GM21360 (cell line): Measurements from ENCODE around the gene TRIM56.
A peak's percentile ranks its signal among the peaks of the same experiment; 100 is the strongest.
"Not testable (repeated sequence)": the region's sequence is repeated elsewhere in the genome, so short reads cannot be mapped to it uniquely, and the experiment has no call there.

Experiments used
- ATAC-seq: cut with Tn5 transposase; IDR thresholded peaks from one replicate; pipeline ENCODE4 v1.9.1; 2021; ENCODE audit warnings: mild to moderate bottlenecking, moderate library complexity; ENCODE audit not compliant: unreplicated experiment

TRIM56 gene, protein sequence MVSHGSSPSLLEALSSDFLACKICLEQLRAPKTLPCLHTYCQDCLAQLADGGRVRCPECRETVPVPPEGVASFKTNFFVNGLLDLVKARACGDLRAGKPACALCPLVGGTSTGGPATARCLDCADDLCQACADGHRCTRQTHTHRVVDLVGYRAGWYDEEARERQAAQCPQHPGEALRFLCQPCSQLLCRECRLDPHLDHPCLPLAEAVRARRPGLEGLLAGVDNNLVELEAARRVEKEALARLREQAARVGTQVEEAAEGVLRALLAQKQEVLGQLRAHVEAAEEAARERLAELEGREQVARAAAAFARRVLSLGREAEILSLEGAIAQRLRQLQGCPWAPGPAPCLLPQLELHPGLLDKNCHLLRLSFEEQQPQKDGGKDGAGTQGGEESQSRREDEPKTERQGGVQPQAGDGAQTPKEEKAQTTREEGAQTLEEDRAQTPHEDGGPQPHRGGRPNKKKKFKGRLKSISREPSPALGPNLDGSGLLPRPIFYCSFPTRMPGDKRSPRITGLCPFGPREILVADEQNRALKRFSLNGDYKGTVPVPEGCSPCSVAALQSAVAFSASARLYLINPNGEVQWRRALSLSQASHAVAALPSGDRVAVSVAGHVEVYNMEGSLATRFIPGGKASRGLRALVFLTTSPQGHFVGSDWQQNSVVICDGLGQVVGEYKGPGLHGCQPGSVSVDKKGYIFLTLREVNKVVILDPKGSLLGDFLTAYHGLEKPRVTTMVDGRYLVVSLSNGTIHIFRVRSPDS

DNA sequence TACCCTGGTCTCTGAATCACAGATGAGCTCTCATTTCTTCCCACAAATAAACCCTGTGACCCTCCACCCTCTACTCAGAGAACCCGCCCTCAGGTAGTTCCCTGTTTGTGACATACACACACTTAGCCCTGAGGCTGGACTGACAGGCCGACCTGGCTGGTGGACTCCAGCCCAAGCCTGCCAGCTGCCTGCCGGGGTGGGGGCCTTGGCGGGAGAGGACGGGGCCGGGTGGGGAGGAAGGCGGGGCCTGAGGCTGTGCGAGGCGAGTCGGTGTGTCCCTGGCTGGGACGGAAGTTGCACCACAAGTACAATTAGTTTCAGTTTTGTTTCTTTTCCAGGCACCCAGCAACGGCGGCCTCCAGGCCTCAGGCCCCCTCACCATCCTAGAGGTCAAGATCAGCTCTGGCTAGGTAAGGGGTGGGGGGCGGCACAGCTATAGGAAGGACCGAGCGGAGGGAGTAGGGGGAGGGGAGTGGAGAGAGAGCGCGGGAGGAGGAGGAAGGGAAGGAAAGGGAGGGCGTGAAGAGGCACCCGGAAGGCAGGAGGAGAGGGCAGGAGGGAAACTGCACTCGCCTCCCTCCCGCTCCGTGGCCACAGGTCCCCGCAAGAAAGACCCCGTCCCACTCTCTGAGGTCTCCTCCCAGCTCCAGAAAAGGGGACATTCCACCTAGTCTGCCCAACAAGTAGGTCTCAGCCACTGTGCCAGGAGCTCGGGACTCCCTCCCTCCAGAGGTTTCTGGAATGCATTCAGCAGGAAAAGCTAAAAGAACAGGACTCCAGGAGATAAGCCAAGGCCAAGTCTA lies at the start of gene TRIM56:
Gene TRIM56 (plus strand): TSS at position 320 of the 803 bp plus-strand sequence. CDS start 1,832 bp downstream, outside the sequence.
- peak; percentile 70 for ATAC-seq

DNA sequence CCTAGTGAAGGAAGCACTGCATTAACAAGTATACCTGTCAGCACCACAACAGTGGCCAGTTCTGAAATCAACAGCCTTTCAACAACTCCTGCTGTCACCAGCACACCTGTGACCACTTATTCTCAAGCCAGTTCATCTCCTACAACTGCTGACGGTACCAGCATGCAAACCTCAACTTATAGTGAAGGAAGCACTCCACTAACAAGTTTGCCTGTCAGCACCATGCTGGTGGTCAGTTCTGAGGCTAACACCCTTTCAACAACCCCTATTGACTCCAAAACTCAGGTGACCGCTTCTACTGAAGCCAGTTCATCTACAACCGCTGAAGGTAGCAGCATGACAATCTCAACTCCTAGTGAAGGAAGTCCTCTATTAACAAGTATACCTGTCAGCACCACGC lies 49.3 kb upstream of the TRIM56 start:
- ATAC-seq: no peak

DNA sequence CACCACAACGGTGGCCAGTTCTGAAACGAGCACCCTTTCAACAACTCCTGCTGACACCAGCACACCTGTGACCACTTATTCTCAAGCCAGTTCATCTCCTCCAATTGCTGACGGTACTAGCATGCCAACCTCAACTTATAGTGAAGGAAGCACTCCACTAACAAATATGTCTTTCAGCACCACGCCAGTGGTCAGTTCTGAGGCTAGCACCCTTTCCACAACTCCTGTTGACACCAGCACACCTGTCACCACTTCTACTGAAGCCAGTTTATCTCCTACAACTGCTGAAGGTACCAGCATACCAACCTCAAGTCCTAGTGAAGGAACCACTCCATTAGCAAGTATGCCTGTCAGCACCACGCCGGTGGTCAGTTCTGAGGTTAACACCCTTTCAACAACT lies 44.0 kb upstream of the TRIM56 start:
- not testable (repeated sequence) for ATAC-seq

DNA sequence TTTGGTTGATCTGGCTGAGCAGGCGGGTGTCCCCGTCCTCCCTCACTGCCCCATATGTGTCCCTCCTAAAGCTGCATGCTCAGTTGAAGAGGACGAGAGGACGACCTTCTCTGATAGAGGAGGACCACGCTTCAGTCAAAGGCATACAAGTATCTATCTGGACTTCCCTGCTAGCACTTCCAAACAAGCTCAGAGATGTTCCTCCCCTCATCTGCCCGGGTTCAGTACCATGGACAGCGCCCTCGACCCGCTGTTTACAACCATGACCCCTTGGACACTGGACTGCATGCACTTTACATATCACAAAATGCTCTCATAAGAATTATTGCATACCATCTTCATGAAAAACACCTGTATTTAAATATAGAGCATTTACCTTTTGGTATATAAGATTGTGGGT lies 26.9 kb upstream of the TRIM56 start:
- no peak for ATAC-seq

DNA sequence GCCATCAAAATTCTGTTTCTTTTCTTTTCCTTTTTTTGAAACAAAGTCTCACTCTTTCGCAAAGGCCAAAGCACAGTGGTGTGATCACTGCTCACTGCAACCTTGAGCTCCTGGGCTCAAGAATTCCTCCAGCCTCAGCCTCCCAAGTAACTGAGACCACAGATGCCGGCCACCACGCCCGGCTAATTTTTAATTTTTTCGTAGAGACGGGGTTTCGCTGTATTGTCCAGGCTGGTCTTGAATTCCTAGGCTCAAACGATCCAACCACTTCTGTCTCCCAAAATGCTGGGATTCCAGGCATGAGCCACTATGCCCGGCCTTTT lies 25.7 kb upstream of the TRIM56 start:
- no peak for ATAC-seq

DNA sequence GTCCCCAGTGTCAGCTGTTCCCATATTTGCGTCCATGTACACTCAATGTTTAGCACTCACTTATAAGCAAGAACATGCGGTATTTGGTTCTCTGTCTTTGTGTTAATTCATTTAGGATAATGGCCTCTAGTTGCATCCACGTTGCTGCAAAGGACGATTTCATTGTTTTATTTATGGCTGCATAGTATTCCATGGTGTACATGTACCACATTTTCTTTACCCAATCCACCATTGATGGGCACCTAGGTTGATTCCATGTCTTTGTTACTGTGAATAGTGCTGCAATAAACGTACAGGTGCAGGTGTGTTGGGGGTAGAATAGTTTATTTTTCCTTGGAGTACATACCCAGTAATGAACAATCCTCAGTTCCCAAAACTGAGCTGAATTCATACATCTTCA lies 24.3 kb upstream of the TRIM56 start:
- ATAC-seq: no peak

DNA sequence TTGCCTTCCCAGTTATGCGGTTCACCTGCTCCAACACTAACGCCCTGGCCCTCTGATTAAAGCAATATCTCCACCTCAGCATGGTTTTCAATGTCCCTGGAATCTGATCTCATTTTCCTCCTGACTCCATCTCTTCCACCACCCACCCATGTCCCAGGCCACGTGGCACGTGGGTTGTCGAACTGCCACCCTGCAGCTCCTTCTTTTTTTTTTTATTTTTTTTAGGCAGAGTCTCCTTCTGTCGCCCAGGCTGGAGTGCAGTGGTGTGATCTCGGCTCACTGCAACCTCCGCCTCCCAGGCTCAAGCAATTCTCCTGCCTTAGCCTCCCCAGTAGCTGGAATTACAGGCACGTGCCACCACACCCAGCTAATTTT lies 21.1 kb upstream of the TRIM56 start:
- ATAC-seq: not testable (repeated sequence)

DNA sequence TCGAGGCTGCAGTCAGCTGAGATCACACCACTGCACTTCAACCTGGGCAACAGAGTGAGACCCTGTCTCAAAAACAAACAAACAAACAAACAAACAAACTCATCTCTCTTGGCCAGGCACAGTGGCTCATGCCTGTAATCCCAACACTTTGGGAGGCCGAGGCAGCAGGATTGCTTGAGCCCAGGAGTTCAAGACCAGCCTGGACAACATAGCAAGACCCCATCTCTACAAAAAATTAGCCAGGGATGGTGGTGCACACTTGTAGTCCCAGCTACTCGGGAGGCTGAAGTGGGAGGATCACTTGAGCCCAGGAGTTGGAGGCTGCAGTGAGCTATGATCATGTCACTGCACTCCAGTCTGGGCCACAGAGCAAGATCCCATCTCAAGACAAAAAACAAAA lies 20.1 kb upstream of the TRIM56 start:
- not testable (repeated sequence) for ATAC-seq

DNA sequence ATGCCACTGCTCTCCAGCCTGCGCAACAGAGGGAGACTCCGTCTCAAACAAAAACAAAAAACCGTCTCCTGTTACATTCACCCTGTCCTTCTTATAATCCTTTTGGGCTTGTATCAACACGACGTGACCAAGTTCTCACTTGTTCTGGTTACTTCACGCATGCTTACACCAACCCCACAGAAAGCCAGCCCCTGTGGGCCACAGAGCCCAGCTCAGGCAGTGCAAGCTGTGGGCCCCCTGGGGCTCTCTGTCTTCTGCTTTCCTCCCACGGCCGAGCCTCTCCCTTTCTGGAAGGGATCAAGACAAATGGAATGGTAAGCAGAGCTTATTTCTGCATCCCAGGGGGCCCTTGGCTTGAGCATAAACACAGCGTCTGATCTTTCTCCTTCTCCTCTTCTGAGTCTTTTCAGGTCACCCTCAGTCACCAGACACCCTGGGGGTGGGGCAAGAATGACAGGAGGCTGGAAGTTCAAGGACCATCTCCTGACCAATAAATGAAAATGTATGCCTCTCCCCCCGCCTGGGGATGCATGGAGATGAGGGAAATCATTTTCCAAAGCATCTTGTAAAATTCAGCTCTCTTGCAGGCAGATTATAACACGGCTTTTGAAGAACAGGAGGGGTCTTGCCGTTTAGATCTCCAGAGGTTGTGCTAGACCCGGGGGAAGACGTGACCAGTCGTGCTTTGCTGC lies 19.0 kb upstream of the TRIM56 start:
- no peak for ATAC-seq

DNA sequence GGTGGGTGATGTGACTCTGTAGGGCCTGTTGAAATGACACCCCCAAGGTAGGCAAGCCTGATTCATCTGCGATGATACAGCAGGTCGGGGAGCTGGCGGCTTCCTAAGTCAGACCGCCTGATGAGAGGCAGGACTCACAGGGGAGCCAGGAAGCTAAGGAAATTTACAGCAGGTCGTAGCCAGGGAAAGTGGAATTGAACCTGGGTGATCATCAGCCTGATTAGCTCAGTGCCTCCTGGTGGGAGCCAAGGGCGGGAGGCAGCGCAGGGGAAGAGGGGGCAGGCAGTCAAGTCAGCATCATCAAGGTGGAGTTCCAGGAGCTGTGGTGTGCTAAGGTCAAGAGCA lies 18.5 kb upstream of the TRIM56 start:
- ATAC-seq: no peak

DNA sequence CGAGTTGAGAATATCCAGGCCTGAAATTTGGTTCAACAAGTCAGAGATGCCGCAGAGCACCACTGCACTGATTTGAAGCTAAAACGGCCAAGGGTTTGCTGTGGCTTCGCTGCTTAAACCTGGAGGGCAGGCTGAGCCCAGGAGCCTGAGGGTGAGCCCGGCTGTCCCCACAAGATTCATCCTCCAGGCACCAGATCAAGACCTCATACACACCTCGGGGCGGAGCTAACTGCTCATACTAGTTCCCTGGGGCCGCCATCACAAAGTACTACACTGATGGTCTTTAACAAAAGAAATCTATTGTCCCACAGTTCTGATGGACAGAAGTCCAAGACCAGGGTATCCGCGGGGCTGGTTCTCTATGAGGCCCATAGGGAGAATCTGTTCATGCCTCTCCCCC lies 16.9 kb upstream of the TRIM56 start:
- ATAC-seq: no peak

DNA sequence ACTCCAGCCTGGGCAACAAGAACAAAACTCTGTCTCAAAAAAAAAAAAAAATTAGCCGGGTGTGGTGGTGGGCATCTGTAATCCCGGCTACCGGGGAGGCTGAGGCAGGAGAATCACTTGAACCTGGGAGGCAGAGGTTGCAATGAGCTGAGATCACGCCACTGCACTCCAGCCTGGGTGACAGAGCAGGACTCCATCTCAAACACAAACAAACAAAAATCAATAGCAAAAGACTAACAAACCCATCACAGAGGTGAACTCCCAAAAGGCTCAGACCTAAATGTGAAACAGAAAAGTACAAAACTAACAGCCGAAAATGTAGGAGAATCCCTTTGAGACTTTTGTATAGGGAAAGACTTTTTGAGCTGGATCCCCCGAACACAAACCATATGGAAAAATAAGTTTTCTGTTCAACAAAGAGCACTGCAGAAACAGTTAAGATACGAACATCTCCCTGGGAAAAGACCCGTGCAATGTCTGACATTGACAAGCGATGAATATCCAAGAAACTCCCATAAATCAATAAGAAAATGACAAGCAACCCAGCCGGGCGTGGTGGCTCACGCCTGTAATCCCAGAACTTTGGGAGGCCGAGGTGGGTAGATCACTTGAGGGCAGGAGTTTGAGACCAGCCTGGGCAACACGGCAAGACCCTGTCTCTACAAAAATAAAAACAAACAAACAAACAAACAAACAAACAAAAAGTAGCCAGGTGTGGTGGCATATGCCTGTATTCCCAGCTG lies 13.7 kb upstream of the TRIM56 start:
- ATAC-seq: not testable (repeated sequence)

DNA sequence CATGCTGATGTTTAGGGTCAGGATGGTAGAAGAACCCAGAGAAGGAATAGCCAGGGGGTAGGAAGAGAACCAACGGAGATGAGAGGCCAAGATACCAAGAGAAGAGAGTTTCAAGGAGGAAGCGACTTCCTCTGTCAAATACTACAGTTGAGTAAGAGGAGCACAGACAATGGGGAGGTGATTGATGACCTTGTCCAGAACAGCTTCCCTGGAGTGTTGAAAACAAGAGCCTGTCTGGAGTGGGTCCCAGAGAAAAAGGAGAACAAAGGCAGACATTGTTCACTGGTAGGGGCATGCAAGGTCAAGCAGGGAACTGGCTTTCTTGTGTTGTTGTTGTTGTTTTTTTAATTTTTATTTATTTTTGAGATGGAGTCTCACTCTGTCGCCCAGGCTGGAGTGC lies 9.6 kb upstream of the TRIM56 start:
- ATAC-seq: no peak

DNA sequence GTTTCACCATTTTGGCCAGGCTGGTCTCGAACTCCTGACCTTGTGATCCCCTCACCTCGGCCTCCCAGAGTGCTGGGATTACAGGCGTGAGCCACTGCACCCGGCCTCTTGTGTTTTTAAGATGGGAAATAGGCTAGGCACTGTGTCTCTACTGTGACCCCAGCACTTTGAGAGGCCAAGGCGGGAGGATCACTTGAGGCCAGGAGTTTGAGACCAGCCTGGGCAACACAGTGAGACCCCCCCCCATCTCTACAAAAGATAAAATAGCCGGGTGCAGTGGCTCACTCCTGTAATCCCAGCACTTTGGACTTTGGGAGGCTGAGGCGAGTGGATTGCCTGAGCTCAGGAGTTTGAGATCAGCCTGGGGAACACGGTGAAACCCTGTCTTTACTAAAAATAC lies 9.1 kb upstream of the TRIM56 start:
- not testable (repeated sequence) for ATAC-seq

DNA sequence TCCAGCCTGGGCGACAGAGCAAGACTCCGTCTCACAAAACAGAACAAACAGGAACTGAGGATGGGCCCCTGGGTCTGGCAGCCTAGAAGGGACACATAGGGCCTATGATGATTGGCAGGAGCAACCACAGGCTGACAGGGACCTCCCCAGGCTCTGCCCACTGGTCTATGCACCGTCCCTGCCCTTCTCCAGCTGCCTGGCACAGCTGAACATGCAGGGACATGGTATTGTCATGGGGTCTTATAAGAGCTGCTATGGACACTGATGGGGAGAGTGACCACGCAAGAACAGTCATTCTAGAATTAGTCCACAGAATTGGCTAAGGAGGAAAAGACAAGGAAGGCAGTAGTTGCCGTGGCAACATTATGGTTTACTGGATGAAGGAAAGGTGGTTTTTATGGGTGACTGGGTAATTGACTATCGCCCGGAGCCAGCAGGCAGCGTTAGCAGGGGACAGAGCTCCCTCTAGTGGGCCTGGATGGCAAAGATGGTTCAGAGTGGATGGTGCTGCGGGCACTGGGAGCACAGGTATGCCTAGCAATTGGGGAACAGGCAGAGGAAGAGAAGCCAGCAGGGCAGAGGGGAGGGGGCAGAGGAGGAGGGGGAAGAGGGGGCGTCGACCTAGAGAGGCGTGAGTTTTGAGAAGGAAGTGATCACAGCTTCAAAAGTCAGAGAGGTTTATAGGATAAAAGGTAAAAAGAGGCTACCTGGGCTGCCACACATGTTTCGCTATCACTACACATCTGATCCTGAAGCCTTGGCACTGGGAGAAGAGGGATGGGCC lies 7.8 kb upstream of the TRIM56 start:
- peak; percentile 75 for ATAC-seq

DNA sequence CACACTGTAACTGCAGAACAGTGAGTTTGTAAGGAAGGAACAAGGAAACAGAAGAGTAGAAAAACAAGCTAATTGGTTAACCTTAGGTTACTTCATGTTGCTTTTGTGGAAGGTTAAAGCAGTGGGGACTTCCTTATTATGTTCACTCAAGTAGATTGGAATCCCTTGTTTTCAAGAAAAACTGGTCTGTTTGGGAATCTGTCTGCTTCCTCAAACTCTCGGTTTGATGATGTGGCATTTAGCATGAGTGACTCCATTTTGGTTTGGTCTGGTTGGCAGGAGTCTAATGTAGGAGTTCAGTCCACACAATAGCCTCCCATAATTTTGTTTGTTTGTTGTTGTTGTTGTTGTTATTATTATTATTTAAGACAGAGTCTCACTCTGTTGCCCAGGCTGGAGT lies 3.8 kb upstream of the TRIM56 start:
- ATAC-seq: no peak

DNA sequence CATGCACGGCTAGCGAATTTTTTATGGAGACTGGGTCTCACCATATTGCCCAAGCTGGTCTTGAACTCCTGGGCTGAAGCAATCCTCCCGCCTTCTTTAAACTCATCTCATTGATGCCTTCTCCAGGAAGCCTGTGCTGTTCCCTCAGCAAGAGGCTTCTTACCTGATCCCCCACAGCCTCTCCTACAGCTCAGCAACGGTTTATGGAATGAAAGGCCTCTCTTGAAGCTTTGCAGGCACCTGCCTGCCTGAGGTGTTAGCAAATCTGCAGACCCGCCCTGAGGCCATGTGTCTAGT lies 468 bp upstream of the TRIM56 start:
- no peak for ATAC-seq

DNA sequence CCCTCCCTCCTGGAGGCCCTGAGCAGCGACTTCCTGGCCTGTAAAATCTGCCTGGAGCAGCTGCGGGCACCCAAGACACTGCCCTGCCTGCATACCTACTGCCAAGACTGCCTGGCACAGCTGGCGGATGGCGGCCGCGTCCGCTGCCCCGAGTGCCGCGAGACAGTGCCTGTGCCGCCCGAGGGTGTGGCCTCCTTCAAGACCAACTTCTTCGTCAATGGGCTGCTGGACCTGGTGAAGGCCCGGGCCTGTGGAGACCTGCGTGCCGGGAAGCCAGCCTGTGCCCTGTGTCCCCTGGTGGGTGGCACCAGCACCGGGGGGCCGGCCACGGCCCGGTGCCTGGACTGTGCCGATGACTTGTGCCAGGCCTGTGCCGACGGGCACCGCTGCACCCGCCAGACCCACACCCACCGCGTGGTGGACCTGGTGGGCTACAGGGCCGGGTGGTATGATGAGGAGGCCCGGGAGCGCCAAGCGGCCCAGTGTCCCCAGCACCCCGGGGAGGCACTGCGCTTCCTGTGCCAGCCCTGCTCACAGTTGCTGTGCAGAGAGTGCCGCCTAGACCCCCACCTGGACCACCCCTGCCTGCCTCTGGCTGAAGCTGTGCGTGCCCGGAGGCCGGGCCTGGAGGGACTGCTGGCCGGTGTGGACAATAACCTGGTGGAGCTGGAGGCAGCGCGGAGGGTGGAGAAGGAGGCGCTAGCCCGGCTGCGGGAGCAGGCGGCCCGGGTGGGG lies 2.2 kb downstream of the TRIM56 start:
- ATAC-seq: no peak

DNA sequence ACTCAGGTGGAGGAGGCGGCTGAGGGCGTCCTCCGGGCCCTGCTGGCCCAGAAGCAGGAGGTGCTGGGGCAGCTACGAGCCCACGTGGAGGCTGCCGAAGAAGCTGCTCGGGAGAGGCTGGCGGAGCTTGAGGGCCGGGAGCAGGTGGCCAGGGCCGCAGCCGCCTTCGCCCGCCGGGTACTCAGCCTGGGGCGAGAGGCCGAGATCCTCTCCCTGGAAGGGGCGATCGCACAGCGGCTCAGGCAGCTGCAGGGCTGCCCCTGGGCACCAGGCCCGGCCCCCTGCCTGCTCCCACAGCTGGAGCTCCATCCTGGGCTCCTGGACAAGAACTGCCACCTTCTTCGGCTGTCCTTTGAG lies 2.8 kb downstream of the TRIM56 start:
- no peak for ATAC-seq
